Adrenal gland (tissue), 12 donors: ENCODE measurements around the gene SLC9B2. TPM values are rescaled to one million over a fixed set of nuclear protein-coding genes. Genes with fewer than 3 reads are reported as not detected.

Experiments used
- DNase-seq, 7 donors: peaks; one replicate each; pipeline ENCODE4 v3.0.0-alpha.2; 2019 to 2020
- H3K27ac ChIP-seq, 5 donors: fragments of 200-600 bp; sonication (generic) in 4 of 5; 1 replicate in 3 of 5; 2 replicates in 2 of 5; pipeline versions ENCODE4 v1.5.1 to v1.8.0; 2016 to 2020; ENCODE audit warnings: mild to moderate bottlenecking in 1 of 5
- H3K27me3 ChIP-seq: fragments of 200-600 bp; 2 replicates; pipeline ENCODE4 v1.8.0; 2021
- H3K36me3 ChIP-seq, 2 donors: fragments of 200-600 bp; replicated peaks in 1 of 2; 1 replicate in 1 of 2; 2 replicates in 1 of 2; pipeline versions ENCODE4 v1.5.1 to v1.8.0; 2018 to 2022
- H3K4me1 ChIP-seq, 2 donors: fragments of 200-600 bp; replicated peaks in 1 of 2; 1 replicate in 1 of 2; 2 replicates in 1 of 2; pipeline versions ENCODE4 v1.5.1 to v1.8.0; 2018 to 2021
- H3K4me3 ChIP-seq, 4 donors: fragments of 200-600 bp; sonication (generic) in 3 of 4; one replicate each; pipeline ENCODE4 v1.5.1; 2016 to 2018
- H3K9me3 ChIP-seq, 3 donors: fragments of 200-600 bp; sonication (generic) in 1 of 3; replicated peaks in 1 of 3; 1 replicate in 2 of 3; 2 replicates in 1 of 3; pipeline versions ENCODE4 v1.5.1 to v1.8.0; 2016 to 2021
- CTCF ChIP-seq, 6 experiments: fragments of 450-650 bp in 4 of 6; fragments of 200-600 bp in 2 of 6; sonication (generic) in 1 of 6; IDR thresholded peaks; 1 replicate in 5 of 6; 2 replicates in 1 of 6; pipeline versions ENCODE4 v1.5.1 to v1.8.0; 2016 to 2021; ENCODE audit warnings: antibody characterized with exemption in 6 of 6, mild to moderate bottlenecking in 2 of 6, moderate library complexity in 1 of 6
- POLR2A ChIP-seq, 2 donors: fragments of 450-650 bp; IDR thresholded peaks; one replicate each; pipeline ENCODE4 v1.6.1; 2017; ENCODE audit warnings: antibody characterized with exemption in 2 of 2, mild to moderate bottlenecking in 2 of 2, moderate library complexity in 1 of 2
- WGBS, 4 donors: extraction: QIAGEN DNeasy Blood & Tissue Kit in 2 of 4; methylation state at CpG; one replicate each; pipeline versions ENCODE4 v1.1.5 to v1.1.7; 2013 to 2017; 5-methylcytosine and 5-hydroxymethylcytosine counted together
- intact Hi-C, 2 donors: fragments of 100-400 bp; cut with DNase I; formaldehyde crosslinking; loops; one replicate each; pipeline versions ENCODE4 v1.14.1 to v1.15.0; 2022 to 2023
- polyA plus RNA-seq, 3 donors: library from polyadenylated mRNA; stranded (reverse); fragments of 200-250 nt in 2 of 3; fragments of 350-450 nt in 1 of 3; fragmentation: Illumina TruSeq in 1 of 3; extraction: RNeasy Lipid Tissue Mini Kit (QIAGEN cat#74804) in 1 of 3; gene quantifications; one replicate each; pipeline ENCODE4 v1.2.3, GENCODE V29; 2013 to 2014
- total RNA-seq, 9 donors: library from RNA; depleted of rRNA in 4 of 9; stranded (reverse); fragments of >200 nt in 4 of 9; fragments of 120-200 nt in 1 of 9; fragmentation: NEBNext Ultra II Directional in 1 of 9; extraction: Animal tissue kit (Norgen Biotek cat#: 25700) in 1 of 9; gene quantifications; one replicate each; pipeline versions ENCODE4 v1.1.0 to v1.2.4, GENCODE V29; 2013 to 2023
- donor health status: healthy with polysubstance abuse.
- donor health status: Bipolar disorder and iron deficiency.
- donor health status: DM: yes; HTN: yes; CAD: no.
- donor health status: DM: no; HTN: no; CAD: no.
- donor health status: DM: no; HTN: no; CAD: no.
- donor health status: DM: yes; HTN: yes; CAD: no.

SLC9B2 gene
- total and polyA plus RNA-seq, 12 donors: 7.2 to 16.3 (median 13.8) TPM

DNA sequence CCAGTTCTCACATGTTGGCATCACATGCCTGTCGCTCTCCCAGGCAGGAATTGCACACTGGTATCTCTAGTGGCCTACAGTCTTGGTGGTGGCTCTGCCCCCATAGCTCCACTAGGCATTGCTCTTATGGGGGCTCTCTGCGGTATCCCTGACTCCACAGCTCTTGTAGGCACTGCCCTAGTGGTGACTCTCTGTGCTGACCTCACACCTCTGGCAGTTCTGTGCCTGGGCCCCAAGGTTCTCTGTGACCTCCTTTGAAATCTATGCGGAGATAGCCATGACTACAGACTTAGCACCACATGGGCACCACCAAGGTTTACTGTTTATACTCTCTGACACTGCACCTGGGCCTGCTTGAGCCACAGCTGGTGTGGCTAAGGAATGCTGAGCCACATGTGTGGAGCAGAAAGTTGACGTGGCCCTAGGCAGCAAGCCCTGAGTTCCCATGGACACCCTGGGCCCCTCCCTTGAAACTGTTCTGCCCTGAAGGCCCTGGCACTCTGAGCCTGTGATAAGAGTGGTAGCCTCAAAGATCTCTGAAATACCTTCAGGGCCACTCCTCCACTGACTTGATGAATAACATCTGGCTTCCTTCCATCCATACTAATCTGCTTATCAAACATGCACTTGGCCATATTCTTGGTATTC lies 65.1 kb downstream of the SLC9B2 start:
- Histone ChIP-seq H3K4me3 (no peak overlapping the region), H3K36me3 (no peaks in the 10 kb centered on the region), H3K27me3 (no peaks in the 10 kb centered on the region), H3K4me1 (peaks cover 8 to 16% of the 10 kb centered on the region in 2 donors), H3K27ac (peak overlapping the region; percentile 5 to 87 (median 73)), H3K9me3 (no peaks in the 10 kb centered on the region)
- WGBS, 4 donors: 68 to 94% (median 74%) methylated on average over 2 to 4 of the region's 4 CpGs
- TF ChIP-seq CTCF (IDR thresholded peaks at IDR 0.05) (peak in 2 of 6 experiments; percentile 8 to 13), POLR2A (IDR thresholded peaks at IDR 0.05) (peak in 1 of 2 donors; percentile 38)
- intact Hi-C loops: no loop called here
- peak; percentile 62 to 90 (median 83) for DNase-seq

- whole genome bisulfite sequencing, 4 donors: 93 to 100% (median 97%) methylated on average over 1 of the region's 1 CpG
- intact Hi-C loops: no loop called here
- DNase-seq: no peak
- Histone ChIP-seq H3K9me3 (no peaks in the 10 kb centered on the region), H3K27ac (peak overlapping the region in 1 of 5 donors; percentile 87), H3K27me3 (no peaks in the 10 kb centered on the region), H3K4me3 (no peak overlapping the region), H3K4me1 (peaks cover 8 to 16% of the 10 kb centered on the region in 2 donors), H3K36me3 (no peaks in the 10 kb centered on the region)
- TF ChIP-seq CTCF (IDR thresholded peaks at IDR 0.05): no peak
- no peak for TF ChIP-seq POLR2A (IDR thresholded peaks at IDR 0.05)
Observed at GRCh38 chr4:103010804-103011203, 65.8 kb downstream of the SLC9B2 start.

GRCh38 chr4:103008875-103009729 lies 67.5 kb downstream of the SLC9B2 start:
- H3K9me3 ChIP-seq: no peaks in the 10 kb centered on the region
- no peak overlapping the region for H3K4me3 ChIP-seq
- H3K4me1 ChIP-seq: peaks cover 8 to 16% of the 10 kb centered on the region in 2 donors
- DNase-seq: peak in 3 of 7 donors; percentile 20 to 40 (median 36)
- H3K27me3 ChIP-seq: no peaks in the 10 kb centered on the region
- H3K27ac ChIP-seq: no peak overlapping the region
- WGBS, 4 donors: 64 to 71% (median 67%) methylated on average over 15 of the region's 15 CpGs
- intact Hi-C loops: loop anchor here (2.0 to 10.0 kb wide), 3 partner anchors 387 to 554 kb away; no protein-coding TSS in a partner anchor
- H3K36me3 ChIP-seq: no peaks in the 10 kb centered on the region
- peak; percentile 23 to 87 (median 82) for TF ChIP-seq CTCF (IDR thresholded peaks at IDR 0.05)
- TF ChIP-seq POLR2A (IDR thresholded peaks at IDR 0.05): no peak

GRCh38 chr4:103002551-103002950 lies 74.0 kb downstream of the SLC9B2 start:
- no peaks in the 10 kb centered on the region for H3K4me1 ChIP-seq
- no peaks in the 10 kb centered on the region for H3K27me3 ChIP-seq
- H3K27ac ChIP-seq: no peak overlapping the region
- no peaks in the 10 kb centered on the region for H3K9me3 ChIP-seq
- intact Hi-C loops: loop anchor here in 1 of 2 donors (10.0 kb wide), 1 partner anchor 548 kb away; no protein-coding TSS in a partner anchor
- H3K36me3 ChIP-seq: no peaks in the 10 kb centered on the region
- no peak overlapping the region for H3K4me3 ChIP-seq
- WGBS, 4 donors: 73 to 84% (median 79%) methylated on average over 2 of the region's 2 CpGs
- TF ChIP-seq POLR2A (IDR thresholded peaks at IDR 0.05): no peak
- TF ChIP-seq CTCF (IDR thresholded peaks at IDR 0.05): no peak
- DNase-seq: no peak
